ENCODE measurements around the gene OLIG3. TPM values are rescaled to one million over a fixed set of nuclear protein-coding genes. Genes with fewer than 3 reads are reported as not detected.

OLIG3 gene
- total RNA-seq, 1 donor from 2014 or later: not detected

- Mint-ChIP-seq H3K4me3 (no peak overlapping the region), H3K9me3 (no peaks in the 10 kb centered on the region), H3K27me3 (ENCODE audit: insufficient read depth, low read depth) (peaks cover 7% of the 10 kb centered on the region), H3K4me1 (peaks cover 9% of the 10 kb centered on the region), H3K36me3 (no peaks in the 10 kb centered on the region), H3K27ac (no peak overlapping the region)
- no peaks in the 10 kb centered on the region for H3K27me3 ChIP-seq
- no peak overlapping the region for H3K27ac ChIP-seq
- H4K20me1 ChIP-seq (ENCODE audit: low read depth): no peaks in the 10 kb centered on the region
- no peak overlapping the region for H3K9ac ChIP-seq
- no peak for DNase-seq (ENCODE audit: low spot score)
- peaks cover 25% of the 10 kb centered on the region for H3K4me1 ChIP-seq
- TF ChIP-seq CTCF (IDR thresholded peaks at IDR 0.05) (no peak), EZH2phosphoT487 (IDR thresholded peaks at IDR 0.05) (no peak), EZH2 (IDR thresholded peaks at IDR 0.05) (no peak)
- no peaks in the 10 kb centered on the region for H3K9me3 ChIP-seq (ENCODE audit: low read depth)
- H3K79me2 ChIP-seq (ENCODE audit: low read depth): no peaks in the 10 kb centered on the region
- H3K4me2 ChIP-seq: peak overlapping the region; percentile 15
- no peaks in the 10 kb centered on the region for H3K36me3 ChIP-seq
- H3F3A ChIP-seq (ENCODE audit: low read depth): no peaks in the 10 kb centered on the region
- no peak overlapping the region for H3K4me3 ChIP-seq
- H2AFZ ChIP-seq (replicated peaks): no peak overlapping the region
Observed at GRCh38 chr6:137541534-137542063, 47.4 kb upstream of the OLIG3 start.

- no peak for TF ChIP-seq EZH2phosphoT487 (IDR thresholded peaks at IDR 0.05)
- no peak for TF ChIP-seq EZH2 (IDR thresholded peaks at IDR 0.05)
- TF ChIP-seq CTCF (IDR thresholded peaks at IDR 0.05): no peak
- Mint-ChIP-seq H3K4me3 (no peak overlapping the region), H3K27ac (no peak overlapping the region), H3K27me3 (ENCODE audit: insufficient read depth, low read depth) (no peaks in the 10 kb centered on the region), H3K9me3 (no peaks in the 10 kb centered on the region), H3K36me3 (no peaks in the 10 kb centered on the region), H3K4me1 (peaks cover 4% of the 10 kb centered on the region)
- H3K4me3 ChIP-seq: no peak overlapping the region
- H3K27me3 ChIP-seq: no peaks in the 10 kb centered on the region
- H3K4me2 ChIP-seq: no peak overlapping the region
- no peaks in the 10 kb centered on the region for H3F3A ChIP-seq (ENCODE audit: low read depth)
- H3K9me3 ChIP-seq (ENCODE audit: low read depth): no peaks in the 10 kb centered on the region
- H2AFZ ChIP-seq (replicated peaks): no peak overlapping the region
- H3K4me1 ChIP-seq: peaks cover 10% of the 10 kb centered on the region
- H3K79me2 ChIP-seq (ENCODE audit: low read depth): no peaks in the 10 kb centered on the region
- H3K27ac ChIP-seq: no peak overlapping the region
- H3K9ac ChIP-seq: no peak overlapping the region
- DNase-seq (ENCODE audit: low spot score): no peak
- no peaks in the 10 kb centered on the region for H4K20me1 ChIP-seq (ENCODE audit: low read depth)
- H3K36me3 ChIP-seq: no peaks in the 10 kb centered on the region
Observed at GRCh38 chr6:137536104-137536773, 42.0 kb upstream of the OLIG3 start.

GRCh38 chr6:137531376-137532092 lies 37.3 kb upstream of the OLIG3 start:
- no peaks in the 10 kb centered on the region for H3K27me3 ChIP-seq
- H3K4me1 ChIP-seq: no peaks in the 10 kb centered on the region
- no peaks in the 10 kb centered on the region for H3K9me3 ChIP-seq (ENCODE audit: low read depth)
- H3K27ac ChIP-seq: no peak overlapping the region
- no peak overlapping the region for H3K4me3 ChIP-seq
- H3K4me3 Mint-ChIP-seq: no peak overlapping the region
- no peak overlapping the region for H3K4me2 ChIP-seq
- no peaks in the 10 kb centered on the region for H3K36me3 ChIP-seq
- no peaks in the 10 kb centered on the region for H3K36me3 Mint-ChIP-seq
- H3K79me2 ChIP-seq (ENCODE audit: low read depth): no peaks in the 10 kb centered on the region
- H3K9me3 Mint-ChIP-seq: peaks cover 10% of the 10 kb centered on the region
- H4K20me1 ChIP-seq (ENCODE audit: low read depth): no peaks in the 10 kb centered on the region
- TF ChIP-seq CTCF (IDR thresholded peaks at IDR 0.05): no peak
- TF ChIP-seq EZH2 (IDR thresholded peaks at IDR 0.05): no peak
- no peak for TF ChIP-seq EZH2phosphoT487 (IDR thresholded peaks at IDR 0.05)
- H3K4me1 Mint-ChIP-seq: no peaks in the 10 kb centered on the region
- no peak overlapping the region for H3K9ac ChIP-seq
- H3K27ac Mint-ChIP-seq: no peak overlapping the region
- no peak for DNase-seq (ENCODE audit: low spot score)
- H3F3A ChIP-seq (ENCODE audit: low read depth): no peaks in the 10 kb centered on the region
- H3K27me3 Mint-ChIP-seq (ENCODE audit: insufficient read depth, low read depth): peaks cover 4% of the 10 kb centered on the region
- no peak overlapping the region for H2AFZ ChIP-seq (replicated peaks)

Measured in neural progenitor cell (in vitro differentiated cells).